Breast epithelium (tissue), 3 donors: ENCODE results near the gene CTSO.

Experiments
- CTCF ChIP-seq, 3 donors: fragments of 450-650 bp; IDR thresholded peaks; one replicate each; pipeline ENCODE4 v1.5.1; 2016 to 2017; ENCODE audit warnings: antibody characterized with exemption in 3 of 3, mild to moderate bottlenecking in 3 of 3, moderate library complexity in 3 of 3
- POLR2AphosphoS5 ChIP-seq, 3 donors: sonication (generic); formaldehyde crosslinking; IDR thresholded peaks; one replicate each; pipeline ENCODE4 v1.6.1; 2017; ENCODE audit warnings: antibody characterized with exemption in 3 of 3

- TF ChIP-seq CTCF (IDR thresholded peaks at IDR 0.05): no peak
- no peak for TF ChIP-seq POLR2AphosphoS5 (IDR thresholded peaks at IDR 0.05)
Observed at GRCh38 chr4:155931634-155932033, 22.0 kb downstream of the CTSO start.
